NT2/D1 (cell line): Measurements from ENCODE around the gene DLG2.

Experiments
- SUZ12 ChIP-seq: IDR thresholded peaks from 2 replicates; pipeline ENCODE4 v1.6.1; 2011; ENCODE audit not compliant: insufficient read length, insufficient read depth; ENCODE audit errors: extremely low read depth
- YY1 ChIP-seq: IDR thresholded peaks from 2 replicates; pipeline ENCODE4 v1.6.1; 2011; ENCODE audit not compliant: insufficient read length, insufficient read depth
- ZNF274 ChIP-seq: IDR thresholded peaks from 2 replicates; pipeline ENCODE4 v1.6.1; 2011; ENCODE audit warnings: mild to moderate bottlenecking, low read depth, low read length

DNA sequence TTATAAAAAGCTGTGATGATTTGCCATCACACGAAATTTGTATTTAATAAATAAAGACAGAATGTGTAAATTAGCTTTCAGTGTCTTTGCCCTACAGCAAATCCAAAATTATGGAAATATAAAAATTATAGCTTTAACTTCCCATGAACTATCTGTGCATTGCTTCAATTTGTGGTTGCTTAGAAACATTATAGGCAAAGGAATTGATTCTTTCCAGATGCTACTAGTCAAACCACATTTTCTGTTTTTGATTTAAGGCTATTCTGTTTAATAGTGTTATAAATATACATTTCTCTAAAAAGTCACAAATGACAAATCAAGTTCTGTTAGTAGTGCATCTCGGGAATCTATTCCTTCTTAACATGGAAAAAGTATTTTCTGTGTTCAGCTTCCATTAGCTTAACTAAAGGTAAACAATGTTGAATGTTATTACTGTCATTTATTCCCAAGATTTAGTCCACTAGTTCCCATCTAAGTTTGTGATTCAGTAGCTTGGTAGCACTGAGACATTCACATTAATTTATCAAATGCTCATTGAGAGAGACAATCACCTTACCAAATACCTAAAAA, 1254.7 kb downstream of the DLG2 start:
- TF ChIP-seq ZNF274 (no peak), SUZ12 (no peak), YY1 (no peak)
